Activated naive CD4-positive, alpha-beta T cell treated with anti-CD3 and anti-CD28 coated beads, Interleukin-2, amount 10 ng/mL, durations not matched to agents 7 days and 5 days (primary cell): ENCODE data around the gene FAM131A.
A peak's percentile ranks its signal among the peaks of the same experiment; 100 is the strongest.

Experiments
- CTCF ChIA-PET: fragments of 350-600 bp; sonication (Branson Sonifier 250); formaldehyde crosslinking; loops from one replicate; lab custom pipeline; 2021; ENCODE audit warnings: antibody characterized with exemption; lab: Charles Lee
- DNase-seq: peaks from one replicate; pipeline ENCODE4 v3.0.0-alpha.2; 2020
- H3K27ac Mint-ChIP-seq: one replicate; pipeline ENCODE4 v1.8.0; 2021; ENCODE audit warnings: mild to moderate bottlenecking, moderate library complexity, mixed read lengths
- H3K27me3 Mint-ChIP-seq: one replicate; pipeline ENCODE4 v1.8.0; 2021; ENCODE audit warnings: mild to moderate bottlenecking, mixed read lengths
- H3K36me3 Mint-ChIP-seq: one replicate; pipeline ENCODE4 v1.8.0; 2021; ENCODE audit warnings: mixed read lengths
- H3K4me1 Mint-ChIP-seq: one replicate; pipeline ENCODE4 v1.8.0; 2021; ENCODE audit warnings: mixed read lengths
- H3K4me3 Mint-ChIP-seq: one replicate; pipeline ENCODE4 v1.8.0; 2021; ENCODE audit warnings: mild to moderate bottlenecking, moderate library complexity, mixed read lengths
- H3K9me3 Mint-ChIP-seq: one replicate; pipeline ENCODE4 v1.8.0; 2021; ENCODE audit warnings: mixed read lengths

FAM131A gene, protein sequence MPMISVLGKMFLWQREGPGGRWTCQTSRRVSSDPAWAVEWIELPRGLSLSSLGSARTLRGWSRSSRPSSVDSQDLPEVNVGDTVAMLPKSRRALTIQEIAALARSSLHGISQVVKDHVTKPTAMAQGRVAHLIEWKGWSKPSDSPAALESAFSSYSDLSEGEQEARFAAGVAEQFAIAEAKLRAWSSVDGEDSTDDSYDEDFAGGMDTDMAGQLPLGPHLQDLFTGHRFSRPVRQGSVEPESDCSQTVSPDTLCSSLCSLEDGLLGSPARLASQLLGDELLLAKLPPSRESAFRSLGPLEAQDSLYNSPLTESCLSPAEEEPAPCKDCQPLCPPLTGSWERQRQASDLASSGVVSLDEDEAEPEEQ

GRCh38 chr3:184337399-184337714, at the start of gene FAM131A:
TSS of gene FAM131A (plus strand) at chr3:184337600. CDS start at chr3:184337631, 31 bp downstream.
- H3K4me1 Mint-ChIP-seq, result peaks cover 46% of the 10 kb centered on the region
- no peak for DNase-seq
- peak within 1 kb of the TSS; percentile 83 for H3K4me3 Mint-ChIP-seq
- H3K9me3 Mint-ChIP-seq, result no peaks in the 10 kb centered on the region
- H3K27ac Mint-ChIP-seq, result peak within 1 kb of the TSS; percentile 81
- CTCF ChIA-PET, result interaction anchor here (1.6 kb wide), 1 partner anchor 17 kb away, joined by 7 read pairs; no protein-coding TSS in a partner anchor
- peaks cover 21% of the 10 kb centered on the region for H3K36me3 Mint-ChIP-seq
- H3K27me3 Mint-ChIP-seq, result peaks cover 10% of the 10 kb centered on the region

DNA sequence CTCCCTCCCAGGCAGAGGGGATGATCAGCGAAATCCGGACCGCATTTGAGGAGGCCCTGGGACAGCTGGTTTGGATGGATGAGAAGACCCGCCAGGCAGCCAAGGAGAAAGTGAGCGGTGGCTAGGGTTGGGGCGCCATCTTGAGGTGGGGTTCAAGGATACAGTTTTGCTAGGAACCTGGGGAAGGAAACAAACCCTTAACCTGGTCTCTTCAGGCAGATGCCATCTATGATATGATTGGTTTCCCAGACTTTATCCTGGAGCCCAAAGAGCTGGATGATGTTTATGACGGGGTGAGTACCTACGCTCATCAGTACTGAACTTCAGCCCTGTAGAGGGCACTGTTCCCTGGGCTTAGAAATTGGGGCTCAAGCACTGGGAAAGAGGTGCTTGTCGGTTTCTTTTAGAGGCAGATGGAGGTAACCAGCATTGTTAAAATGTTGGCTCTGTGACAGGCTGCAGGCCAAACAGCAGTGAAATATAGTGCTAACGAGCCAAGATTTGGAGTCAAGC, 47.9 kb upstream of the FAM131A start:
- no peak overlapping the region for H3K27ac Mint-ChIP-seq
- no peaks in the 10 kb centered on the region for H3K36me3 Mint-ChIP-seq
- CTCF ChIA-PET, result interaction anchor here (0.6 to 4.4 kb wide), 12 partner anchors 10 to 405 kb away, joined by 3 to 43 read pairs (median 3); partner anchors contain the start of genes AP2M1 and PARL
- peaks cover 54% of the 10 kb centered on the region for H3K27me3 Mint-ChIP-seq
- peaks cover 2% of the 10 kb centered on the region for H3K4me1 Mint-ChIP-seq
- DNase-seq, result peak; percentile 81
- no peaks in the 10 kb centered on the region for H3K9me3 Mint-ChIP-seq
- no peak overlapping the region for H3K4me3 Mint-ChIP-seq

DNA sequence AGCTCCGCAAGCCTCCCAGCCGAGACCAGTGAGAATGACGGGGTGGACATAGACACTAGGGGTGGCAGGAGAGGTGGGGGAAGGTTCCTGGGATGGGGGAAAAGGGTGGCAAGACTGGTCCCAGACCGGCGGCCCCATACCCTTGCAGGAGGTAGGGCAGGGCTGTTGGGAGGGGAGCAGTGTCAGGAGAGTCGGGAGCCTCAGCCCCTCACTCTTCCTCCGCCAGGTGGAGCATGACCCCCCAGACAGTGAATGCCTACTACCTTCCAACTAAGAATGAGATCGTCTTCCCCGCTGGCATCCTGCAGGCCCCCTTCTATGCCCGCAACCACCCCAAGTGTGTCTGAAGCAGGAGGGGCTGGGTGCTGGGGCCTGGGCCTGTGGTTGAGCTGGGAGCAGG, 47.1 kb upstream of the FAM131A start:
- DNase-seq, result no peak
- Mint-ChIP-seq H3K27ac (no peak overlapping the region), H3K9me3 (no peaks in the 10 kb centered on the region), H3K4me1 (peaks cover 2% of the 10 kb centered on the region), H3K27me3 (peaks cover 53% of the 10 kb centered on the region), H3K36me3 (no peaks in the 10 kb centered on the region), H3K4me3 (no peak overlapping the region)
- CTCF ChIA-PET, result interaction anchor here (4.4 kb wide), 1 partner anchor 64 kb away, joined by 43 read pairs; no protein-coding TSS in a partner anchor

DNA sequence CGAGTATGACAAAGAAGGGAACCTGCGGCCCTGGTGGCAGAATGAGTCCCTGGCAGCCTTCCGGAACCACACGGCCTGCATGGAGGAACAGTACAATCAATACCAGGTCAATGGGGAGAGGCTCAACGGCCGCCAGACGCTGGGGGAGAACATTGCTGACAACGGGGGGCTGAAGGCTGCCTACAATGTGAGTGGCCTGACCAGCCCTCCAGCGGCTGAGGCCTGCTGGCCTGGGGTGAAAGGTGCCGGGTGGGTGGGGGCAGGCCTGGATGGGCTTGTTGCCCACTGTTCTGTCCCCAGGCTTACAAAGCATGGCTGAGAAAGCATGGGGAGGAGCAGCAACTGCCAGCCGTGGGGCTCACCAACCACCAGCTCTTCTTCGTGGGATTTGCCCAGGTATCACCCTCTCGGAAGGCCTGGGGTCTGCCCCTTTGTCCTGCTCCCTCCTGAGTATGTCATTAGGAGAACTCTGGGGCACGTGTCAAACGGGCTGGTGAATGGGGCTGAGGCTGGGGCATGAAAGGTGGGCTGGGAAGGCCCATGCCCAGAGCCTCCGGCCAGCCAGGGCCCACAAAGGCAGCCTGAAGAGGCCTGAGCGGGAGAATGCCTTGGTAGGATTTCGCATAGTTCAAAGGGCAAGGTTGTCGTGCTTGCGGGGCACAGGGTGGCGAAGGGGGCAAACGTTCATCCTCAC, 46.2 kb upstream of the FAM131A start:
- Mint-ChIP-seq H3K9me3 (no peaks in the 10 kb centered on the region), H3K27me3 (peaks cover 50% of the 10 kb centered on the region), H3K36me3 (no peaks in the 10 kb centered on the region), H3K4me1 (peaks cover 2% of the 10 kb centered on the region), H3K4me3 (no peak overlapping the region), H3K27ac (no peak overlapping the region)
- no peak for DNase-seq
- CTCF ChIA-PET, result interaction anchor here (0.6 to 1.8 kb wide), 3 partner anchors 12 to 245 kb away, joined by 3 to 7 read pairs (median 4); no protein-coding TSS in a partner anchor

DNA sequence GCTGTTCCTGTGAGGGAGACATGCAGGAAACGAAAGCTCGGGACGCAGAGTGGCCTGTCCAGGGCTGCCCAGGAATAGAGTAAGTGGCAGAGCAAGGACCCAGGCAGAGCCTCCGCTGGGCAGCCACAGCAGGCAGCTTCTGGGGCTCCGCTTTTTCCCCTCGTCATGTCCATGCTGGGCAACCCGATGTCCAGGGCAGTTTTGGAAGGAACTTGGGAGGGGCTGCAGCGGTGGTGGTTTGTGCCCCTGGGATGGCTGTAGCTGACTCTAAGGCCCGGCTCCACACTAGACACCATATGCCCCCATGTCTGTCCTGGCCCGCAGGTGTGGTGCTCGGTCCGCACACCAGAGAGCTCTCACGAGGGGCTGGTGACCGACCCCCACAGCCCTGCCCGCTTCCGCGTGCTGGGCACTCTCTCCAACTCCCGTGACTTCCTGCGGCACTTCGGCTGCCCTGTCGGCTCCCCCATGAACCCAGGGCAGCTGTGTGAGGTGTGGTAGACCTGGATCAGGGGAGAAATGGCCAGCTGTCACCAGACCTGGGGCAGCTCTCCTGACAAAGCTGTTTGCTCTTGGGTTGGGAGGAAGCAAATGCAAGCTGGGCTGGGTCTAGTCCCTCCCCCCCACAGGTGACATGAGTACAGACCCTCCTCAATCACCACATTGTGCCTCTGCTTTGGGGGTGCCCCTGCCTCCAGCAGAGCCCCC, 45.5 kb upstream of the FAM131A start:
- H3K36me3 Mint-ChIP-seq, result no peaks in the 10 kb centered on the region
- no peak overlapping the region for H3K27ac Mint-ChIP-seq
- H3K4me1 Mint-ChIP-seq, result peaks cover 2% of the 10 kb centered on the region
- no peaks in the 10 kb centered on the region for H3K9me3 Mint-ChIP-seq
- H3K27me3 Mint-ChIP-seq, result peaks cover 43% of the 10 kb centered on the region
- no peak for DNase-seq
- CTCF ChIA-PET, result interaction anchor here (0.6 to 1.8 kb wide), 3 partner anchors 12 to 64 kb away, joined by 3 to 7 read pairs (median 4); no protein-coding TSS in a partner anchor
- no peak overlapping the region for H3K4me3 Mint-ChIP-seq

DNA sequence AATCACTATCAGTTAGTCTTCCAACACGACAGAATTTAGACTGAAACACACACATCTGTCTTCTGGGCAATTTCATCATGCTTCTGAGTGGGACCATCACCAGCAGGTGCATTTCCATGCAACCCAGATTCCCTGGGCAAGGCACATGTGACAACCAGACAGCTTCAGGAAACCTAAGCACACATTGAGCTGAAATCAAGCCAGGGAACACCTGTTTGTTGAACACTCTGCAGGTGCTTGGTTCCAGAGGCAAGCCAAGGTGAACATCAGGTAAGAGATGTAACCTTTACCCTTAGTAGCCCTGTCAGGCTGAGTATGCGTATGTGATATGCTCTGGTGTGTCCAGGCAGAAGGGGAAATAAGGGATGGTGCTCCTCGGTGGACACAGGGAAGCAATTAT, 41.6 kb upstream of the FAM131A start:
- Mint-ChIP-seq H3K4me3 (no peak overlapping the region), H3K27me3 (peaks cover 20% of the 10 kb centered on the region)
- CTCF ChIA-PET, result interaction anchor here (0.6 to 1.3 kb wide), 2 partner anchors 9 to 68 kb away, joined by 3 to 4 read pairs; no protein-coding TSS in a partner anchor

DNA sequence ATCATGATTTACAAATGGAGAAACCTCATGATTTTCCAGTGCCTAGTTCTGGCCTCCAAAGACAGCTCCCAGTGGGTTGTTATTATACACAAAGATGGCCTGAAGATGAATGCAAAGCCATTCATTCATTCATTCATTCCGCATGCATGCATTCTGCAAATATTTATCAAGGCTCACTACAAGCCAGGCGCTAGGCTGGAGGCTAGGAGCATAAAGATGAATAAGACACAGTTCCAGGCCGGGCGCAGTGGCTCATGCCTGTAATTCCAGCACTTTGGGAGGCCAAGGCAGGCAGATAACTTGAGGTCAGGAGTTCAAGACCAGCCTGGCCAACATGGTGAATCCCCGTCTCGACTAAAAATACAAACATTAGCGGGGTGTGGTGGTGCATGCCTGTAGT, 40.8 kb upstream of the FAM131A start:
- DNase-seq, result no peak
- no peaks in the 10 kb centered on the region for H3K9me3 Mint-ChIP-seq
- no peak overlapping the region for H3K4me3 Mint-ChIP-seq
- H3K36me3 Mint-ChIP-seq, result peaks cover 17% of the 10 kb centered on the region
- H3K27ac Mint-ChIP-seq, result no peak overlapping the region
- H3K4me1 Mint-ChIP-seq, result peaks cover 23% of the 10 kb centered on the region
- peaks cover 17% of the 10 kb centered on the region for H3K27me3 Mint-ChIP-seq
- CTCF ChIA-PET, result interaction anchor here (0.7 to 1.3 kb wide), 2 partner anchors 69 to 411 kb away, joined by 3 to 4 read pairs; no protein-coding TSS in a partner anchor

More for the DNA sequence above, 41.6 kb upstream of the FAM131A start:
- peaks cover 21% of the 10 kb centered on the region for H3K4me1 Mint-ChIP-seq
- H3K9me3 Mint-ChIP-seq, result no peaks in the 10 kb centered on the region
- DNase-seq, result no peak
- no peak overlapping the region for H3K27ac Mint-ChIP-seq
- peaks cover 10% of the 10 kb centered on the region for H3K36me3 Mint-ChIP-seq

- Mint-ChIP-seq H3K9me3 (no peaks in the 10 kb centered on the region), H3K27me3 (peaks cover 7% of the 10 kb centered on the region), H3K4me3 (peak within 1 kb of the TSS; percentile 91), H3K27ac (peak within 1 kb of the TSS; percentile 90), H3K4me1 (peaks cover 26% of the 10 kb centered on the region), H3K36me3 (peaks cover 32% of the 10 kb centered on the region)
- peak; percentile 99 for DNase-seq
- CTCF ChIA-PET, result interaction anchor here (0.9 to 1.8 kb wide), 2 partner anchors 12 to 72 kb away, joined by 3 to 4 read pairs; no protein-coding TSS in a partner anchor
Observed at GRCh38 chr3:184298759-184299487, 38.5 kb upstream of the FAM131A start, which contains the start of gene PSMD2. TSS of gene PSMD2 (plus strand) at chr3:184299241. CDS start at chr3:184299267, 26 bp downstream.

- CTCF ChIA-PET, result interaction anchor here (0.9 kb wide), 1 partner anchor 13 kb away, joined by 3 read pairs; no protein-coding TSS in a partner anchor
- Mint-ChIP-seq H3K9me3 (no peaks in the 10 kb centered on the region), H3K27ac (peak overlapping the region; percentile 84), H3K36me3 (peaks cover 40% of the 10 kb centered on the region), H3K4me3 (peak overlapping the region; percentile 91), H3K27me3 (peaks cover 4% of the 10 kb centered on the region), H3K4me1 (peaks cover 26% of the 10 kb centered on the region)
- DNase-seq, result no peak
Observed at GRCh38 chr3:184299488-184300377, 37.7 kb upstream of the FAM131A start.

- no peak for DNase-seq
- Mint-ChIP-seq H3K27ac (no peak overlapping the region), H3K9me3 (no peaks in the 10 kb centered on the region), H3K27me3 (no peaks in the 10 kb centered on the region), H3K4me1 (peaks cover 26% of the 10 kb centered on the region), H3K4me3 (peak overlapping the region; percentile 91), H3K36me3 (peaks cover 42% of the 10 kb centered on the region)
- CTCF ChIA-PET, result no interaction called here
Observed at GRCh38 chr3:184300378-184300720, 37.1 kb upstream of the FAM131A start.

GRCh38 chr3:184305577-184305976, 31.8 kb upstream of the FAM131A start:
- Mint-ChIP-seq H3K4me3 (no peak overlapping the region), H3K27me3 (no peaks in the 10 kb centered on the region), H3K36me3 (peaks cover 71% of the 10 kb centered on the region), H3K27ac (no peak overlapping the region), H3K9me3 (no peaks in the 10 kb centered on the region), H3K4me1 (peaks cover 6% of the 10 kb centered on the region)
- DNase-seq, result no peak
- CTCF ChIA-PET, result interaction anchor here (0.7 to 1.3 kb wide), 3 partner anchors 48 to 203 kb away, joined by 3 read pairs; no protein-coding TSS in a partner anchor

DNA sequence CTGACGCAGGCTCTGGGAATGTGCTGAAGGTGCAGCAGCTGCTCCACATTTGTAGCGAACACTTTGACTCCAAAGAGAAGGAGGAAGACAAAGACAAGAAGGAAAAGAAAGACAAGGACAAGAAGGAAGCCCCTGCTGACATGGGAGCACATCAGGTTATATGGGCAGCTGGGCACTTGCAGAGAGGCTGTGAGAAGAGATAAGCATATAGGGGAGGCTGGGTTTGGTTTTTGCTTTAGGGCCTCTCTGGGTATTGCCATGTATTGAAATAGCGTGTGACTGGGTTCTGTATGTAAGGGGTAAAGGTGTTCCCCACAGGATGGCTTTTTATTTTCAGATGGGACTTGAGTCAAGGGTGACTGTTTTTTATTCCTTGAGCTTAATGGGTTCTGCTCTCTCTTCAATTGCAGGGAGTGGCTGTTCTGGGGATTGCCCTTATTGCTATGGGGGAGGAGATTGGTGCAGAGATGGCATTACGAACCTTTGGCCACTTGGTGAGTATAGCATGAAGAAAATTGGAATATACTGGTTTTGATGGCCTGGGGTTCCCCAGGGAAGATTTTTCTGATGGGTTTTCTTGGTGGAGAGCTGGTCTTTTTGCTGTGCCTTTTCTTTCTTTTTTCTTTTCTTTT, 30.9 kb upstream of the FAM131A start:
- no peak overlapping the region for H3K4me3 Mint-ChIP-seq
- peaks cover 64% of the 10 kb centered on the region for H3K36me3 Mint-ChIP-seq
- no peaks in the 10 kb centered on the region for H3K9me3 Mint-ChIP-seq
- no peaks in the 10 kb centered on the region for H3K27me3 Mint-ChIP-seq
- no peak for DNase-seq
- no peak overlapping the region for H3K27ac Mint-ChIP-seq
- CTCF ChIA-PET, result interaction anchor here (1.0 to 1.3 kb wide), 2 partner anchors 47 to 130 kb away, joined by 3 read pairs; no protein-coding TSS in a partner anchor
- peaks cover 4% of the 10 kb centered on the region for H3K4me1 Mint-ChIP-seq
